Liver (tissue), 9 donors: Measurements from ENCODE around the gene CACNG3. TPM values are rescaled to one million over a fixed set of nuclear protein-coding genes. Genes with fewer than 3 reads are reported as not detected.

Experiments
- DNase-seq: peaks from one replicate; pipeline ENCODE4 v3.0.0-alpha.2; 2017; ENCODE audit warnings: low spot score
- H3K27ac ChIP-seq, 2 donors: one replicate each; pipeline ENCODE4 v1.7.0; 2013; ENCODE audit warnings: inconsistent platforms in 2 of 2, low read length in 2 of 2, control low read depth in 1 of 2, low read depth in 1 of 2, mild to moderate bottlenecking in 1 of 2
- H3K27me3 ChIP-seq, 4 donors: one replicate each; pipeline versions ENCODE4 v1.6.1 to v1.7.0; 2013; ENCODE audit warnings: low read length in 3 of 4, inconsistent platforms in 1 of 4, mild to moderate bottlenecking in 1 of 4, moderate library complexity in 1 of 4; ENCODE audit not compliant: control insufficient read depth in 4 of 4, insufficient read depth in 4 of 4
- H3K36me3 ChIP-seq, 4 donors: one replicate each; pipeline versions ENCODE4 v1.6.1 to v1.7.0; 2013; ENCODE audit warnings: low read length in 3 of 4, mild to moderate bottlenecking in 3 of 4, low read depth in 1 of 4, moderate library complexity in 1 of 4; ENCODE audit not compliant: control insufficient read depth in 4 of 4, insufficient read depth in 3 of 4
- H3K4me1 ChIP-seq, 4 donors: one replicate each; pipeline versions ENCODE4 v1.6.1 to v1.7.0; 2013; ENCODE audit warnings: low read length in 3 of 4, mild to moderate bottlenecking in 3 of 4, moderate library complexity in 1 of 4; ENCODE audit not compliant: control insufficient read depth in 4 of 4, insufficient read depth in 4 of 4
- H3K4me3 ChIP-seq, 3 donors: one replicate each; pipeline versions ENCODE4 v1.6.1 to v1.7.0; 2013; ENCODE audit warnings: low read length in 3 of 3, control low read depth in 1 of 3, low read depth in 1 of 3, mild to moderate bottlenecking in 1 of 3
- H3K9ac ChIP-seq, 2 donors: one replicate each; pipeline ENCODE4 v1.7.0; 2013; ENCODE audit warnings: low read length in 2 of 2, mild to moderate bottlenecking in 2 of 2, moderate library complexity in 2 of 2, control low read depth in 1 of 2, low read depth in 1 of 2
- H3K9me3 ChIP-seq, 4 donors: one replicate each; pipeline versions ENCODE4 v1.6.1 to v1.7.0; 2013; ENCODE audit warnings: low read length in 3 of 4; ENCODE audit not compliant: control insufficient read depth in 4 of 4
- CTCF ChIP-seq: fragments of 150-350 bp; IDR thresholded peaks from 2 replicates; pipeline ENCODE4 v1.5.1; 2017; ENCODE audit warnings: improper control_type of control experiment, low read depth, low read length; ENCODE audit not compliant: missing input control
- EGR1 ChIP-seq, 2 donors: IDR thresholded peaks; 2 replicates each; pipeline ENCODE4 v1.6.1; 2016 to 2018; ENCODE audit warnings: antibody characterized with exemption in 2 of 2, low read depth in 2 of 2
- FOXA1 ChIP-seq: IDR thresholded peaks from 2 replicates; pipeline ENCODE4 v1.6.1; 2016; ENCODE audit warnings: antibody characterized with exemption
- FOXA2 ChIP-seq: IDR thresholded peaks from 2 replicates; pipeline ENCODE4 v1.6.1; 2016; ENCODE audit warnings: antibody characterized with exemption
- GABPA ChIP-seq, 2 donors: IDR thresholded peaks in 1 of 2; conservative IDR thresholded peaks in 1 of 2; 2 replicates each; pipeline ENCODE4 v1.6.1; 2016; ENCODE audit warnings: antibody characterized with exemption in 2 of 2, mild to moderate bottlenecking in 1 of 2, moderate library complexity in 1 of 2
- HNF4A ChIP-seq, 2 donors: conservative IDR thresholded peaks; 2 replicates each; pipeline ENCODE4 v1.6.1; 2016; ENCODE audit warnings: antibody characterized with exemption in 2 of 2, mild to moderate bottlenecking in 2 of 2
- HNF4G ChIP-seq: IDR thresholded peaks from 2 replicates; pipeline ENCODE4 v1.6.1; 2016; ENCODE audit warnings: antibody characterized with exemption
- JUND ChIP-seq, 2 donors: IDR thresholded peaks; 2 replicates each; pipeline ENCODE4 v1.6.1; 2016; ENCODE audit warnings: antibody characterized with exemption in 2 of 2
- MAX ChIP-seq: IDR thresholded peaks from 2 replicates; pipeline ENCODE4 v1.6.1; 2016; ENCODE audit warnings: antibody characterized with exemption
- NR2F2 ChIP-seq: IDR thresholded peaks from 2 replicates; pipeline ENCODE4 v1.6.1; 2016; ENCODE audit warnings: antibody characterized with exemption
- RAD21 ChIP-seq, 2 donors: IDR thresholded peaks; 2 replicates each; pipeline ENCODE4 v1.6.1; 2016; ENCODE audit warnings: antibody characterized with exemption in 2 of 2, mild to moderate bottlenecking in 2 of 2
- RXRA ChIP-seq, 2 donors: IDR thresholded peaks; 2 replicates each; pipeline ENCODE4 v1.6.1; 2017 to 2018; ENCODE audit warnings: antibody characterized with exemption in 2 of 2, mild to moderate bottlenecking in 1 of 2
- SP1 ChIP-seq: IDR thresholded peaks from 2 replicates; pipeline ENCODE4 v1.6.1; 2018; ENCODE audit warnings: antibody characterized with exemption, mild to moderate bottlenecking
- TAF1 ChIP-seq: conservative IDR thresholded peaks from 2 replicates; pipeline ENCODE4 v1.6.1; 2016; ENCODE audit warnings: antibody characterized with exemption, mild to moderate bottlenecking
- YY1 ChIP-seq: IDR thresholded peaks from 2 replicates; pipeline ENCODE4 v1.6.1; 2016; ENCODE audit warnings: antibody characterized with exemption, mild to moderate bottlenecking
- WGBS: extraction: QIAGEN DNeasy Blood & Tissue Kit; methylation state at CpG from one replicate; pipeline ENCODE4 v1.1.7; 2013; 5-methylcytosine and 5-hydroxymethylcytosine counted together
- polyA plus RNA-seq, 2 donors: library from polyadenylated mRNA; stranded (reverse) in 1 of 2; unstranded in 1 of 2; fragments of 200-250 nt in 1 of 2; fragments of >200 nt in 1 of 2; fragmentation: Nextera tagmentation in 1 of 2; extraction: Ambion mirVana in 1 of 2; gene quantifications; one replicate each; pipeline versions ENCODE4 v1.2.1 to v1.2.3, GENCODE V29; 2013 to 2015
- total RNA-seq, 2 donors: library from RNA; depleted of rRNA; stranded (reverse); fragments of >200 nt; gene quantifications; one replicate each; pipeline ENCODE4 v1.2.3, GENCODE V29; 2014
- TF ChIP-seq, protein P1 (sequence below): IDR thresholded peaks from 2 replicates; pipeline ENCODE4 v1.6.1; 2016; ENCODE audit warnings: antibody characterized with exemption
- donor health status: healthy.
- donor health status: healthy.
- donor health status: healthy.
- donor health status: healthy.
- donor health status: healthy.

The CACNG3 gene
- total and polyA plus RNA-seq, 4 donors, result not detected

GRCh38 chr16:24372824-24373223 is 116.7 kb downstream of the CACNG3 start:
- 85% methylated on average over 5 of the region's 5 CpGs for WGBS

DNA sequence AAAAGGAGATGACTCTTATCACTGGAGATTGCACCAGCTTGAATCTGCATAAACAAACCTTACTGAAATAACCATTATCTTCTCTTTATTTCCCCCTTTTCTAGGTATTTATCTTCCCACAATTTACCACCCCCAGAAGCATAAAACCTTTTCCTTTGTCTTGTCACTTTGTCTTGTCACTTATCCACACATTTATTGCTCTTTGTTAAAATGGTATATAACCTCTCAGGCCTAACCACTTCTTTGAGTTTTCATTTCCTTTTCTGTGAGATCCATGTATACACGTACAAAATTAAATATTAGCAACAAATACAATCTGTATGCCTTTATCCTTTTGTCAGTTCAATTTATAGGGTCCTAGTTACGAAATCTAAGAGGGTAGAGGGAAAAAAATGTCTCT is 122.9 kb downstream of the CACNG3 start:
- 10% methylated on average over 2 of the region's 2 CpGs for WGBS
- H3K4me1 ChIP-seq, result no peaks in the 10 kb centered on the region
- no peak for TF ChIP-seq RXRA (IDR thresholded peaks at IDR 0.05)
- no peak for TF ChIP-seq HNF4G
- TF ChIP-seq TAF1, result no peak
- TF ChIP-seq CTCF, result no peak
- TF ChIP-seq NR2F2, result no peak
- no peak for TF ChIP-seq GABPA (IDR thresholded peaks at IDR 0.05 in 1 of 2, conservative IDR thresholded peaks at IDR 0.05 in 1 of 2)
- TF ChIP-seq, protein P1, sequence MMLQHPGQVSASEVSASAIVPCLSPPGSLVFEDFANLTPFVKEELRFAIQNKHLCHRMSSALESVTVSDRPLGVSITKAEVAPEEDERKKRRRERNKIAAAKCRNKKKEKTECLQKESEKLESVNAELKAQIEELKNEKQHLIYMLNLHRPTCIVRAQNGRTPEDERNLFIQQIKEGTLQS, result no peak
- no peak for TF ChIP-seq HNF4A (conservative IDR thresholded peaks at IDR 0.05)
- no peak for TF ChIP-seq MAX
- no peak for TF ChIP-seq RAD21 (IDR thresholded peaks at IDR 0.05)
- TF ChIP-seq JUND (IDR thresholded peaks at IDR 0.05), result no peak
- H3K36me3 ChIP-seq, result no peaks in the 10 kb centered on the region
- H3K27me3 ChIP-seq, result no peaks in the 10 kb centered on the region
- DNase-seq, result no peak
- H3K9me3 ChIP-seq, result peaks cover 4 to 12% (median 8%) of the 10 kb centered on the region in 4 donors
- no peak overlapping the region for H3K27ac ChIP-seq
- H3K9ac ChIP-seq, result no peak overlapping the region
- no peak overlapping the region for H3K4me3 ChIP-seq

More at GRCh38 chr16:24372824-24373223, 116.7 kb downstream of the CACNG3 start:
- Histone ChIP-seq H3K9me3 (peaks cover 0 to 4% (median 0%) of the 10 kb centered on the region in 4 donors), H3K9ac (no peak overlapping the region), H3K27me3 (peaks cover 0 to 4% (median 0%) of the 10 kb centered on the region in 4 donors), H3K4me3 (no peak overlapping the region), H3K4me1 (no peaks in the 10 kb centered on the region), H3K27ac (no peak overlapping the region), H3K36me3 (no peaks in the 10 kb centered on the region)
- TF ChIP-seq FOXA2 (no peak), HNF4A (conservative IDR thresholded peaks at IDR 0.05) (no peak), MAX (no peak), SP1 (no peak), YY1 (no peak), EGR1 (IDR thresholded peaks at IDR 0.05; ENCODE audit: low read depth in 2 of 2) (no peak), TAF1 (no peak), HNF4G (no peak), RXRA (IDR thresholded peaks at IDR 0.05) (no peak), FOXA1 (no peak)
- TF ChIP-seq, protein P1, result no peak
- DNase-seq, result no peak

DNA sequence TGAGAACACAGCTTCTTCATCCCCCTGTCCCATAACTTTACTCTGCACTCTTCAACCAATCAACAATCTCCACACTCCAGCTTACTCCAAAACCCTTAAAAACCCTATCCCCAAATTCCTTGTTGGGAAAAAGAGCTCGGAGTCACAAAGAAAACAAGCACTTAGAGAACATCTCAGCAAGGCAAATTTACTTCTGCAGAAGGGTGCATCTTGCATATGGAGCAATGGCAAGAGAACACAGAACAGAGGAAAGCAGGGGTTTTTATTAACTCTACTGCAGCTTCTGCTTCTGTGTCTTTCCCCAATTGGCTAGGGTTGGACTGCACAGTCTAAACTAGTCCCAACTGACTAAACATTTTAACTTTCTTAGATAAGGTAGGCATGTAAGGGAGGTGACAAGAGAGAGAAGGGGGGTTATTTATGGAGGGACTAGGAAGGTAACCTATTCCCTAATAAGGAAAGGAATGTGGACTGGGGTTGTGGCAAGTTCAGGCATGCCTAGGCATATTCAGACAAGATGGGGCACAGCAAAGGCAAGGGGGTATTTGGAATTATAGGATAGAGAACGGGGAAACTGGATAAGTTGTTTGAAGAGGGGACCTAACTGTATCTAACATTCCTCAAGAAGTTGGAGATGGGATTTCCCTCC is 125.5 kb downstream of the CACNG3 start:
- no peak overlapping the region for H3K27ac ChIP-seq
- H3K27me3 ChIP-seq, result no peaks in the 10 kb centered on the region
- no peaks in the 10 kb centered on the region for H3K4me1 ChIP-seq
- WGBS, result 68% methylated on average over 2 of the region's 2 CpGs
- H3K9ac ChIP-seq, result no peak overlapping the region
- H3K36me3 ChIP-seq, result no peaks in the 10 kb centered on the region
- no peak for DNase-seq
- H3K4me3 ChIP-seq, result no peak overlapping the region
- H3K9me3 ChIP-seq, result peaks cover 4 to 12% (median 8%) of the 10 kb centered on the region in 4 donors
- TF ChIP-seq CTCF (no peak), RXRA (IDR thresholded peaks at IDR 0.05) (no peak), NR2F2 (no peak), RAD21 (IDR thresholded peaks at IDR 0.05) (no peak)
